HG02840 (cell line): ENCODE data around the gene FGF1.

Experiments
- ATAC-seq: cut with Tn5 transposase; IDR thresholded peaks from one replicate; pipeline ENCODE4 v1.9.1; 2021; ENCODE audit warnings: mild to moderate bottlenecking, moderate library complexity, moderate number of reproducible peaks; ENCODE audit not compliant: unreplicated experiment, low FRiP score

FGF1 gene

GRCh38 chr5:142589720-142590119 lies 96.2 kb downstream of the FGF1 start:
- ATAC-seq, result no peak

- no peak for ATAC-seq
Measured at GRCh38 chr5:142587354-142587965, 98.4 kb downstream of the FGF1 start.

GRCh38 chr5:142586552-142586951 lies 99.3 kb downstream of the FGF1 start:
- ATAC-seq, result no peak

- ATAC-seq, result no peak
Measured at GRCh38 chr5:142585451-142585850, 100.4 kb downstream of the FGF1 start.

DNA sequence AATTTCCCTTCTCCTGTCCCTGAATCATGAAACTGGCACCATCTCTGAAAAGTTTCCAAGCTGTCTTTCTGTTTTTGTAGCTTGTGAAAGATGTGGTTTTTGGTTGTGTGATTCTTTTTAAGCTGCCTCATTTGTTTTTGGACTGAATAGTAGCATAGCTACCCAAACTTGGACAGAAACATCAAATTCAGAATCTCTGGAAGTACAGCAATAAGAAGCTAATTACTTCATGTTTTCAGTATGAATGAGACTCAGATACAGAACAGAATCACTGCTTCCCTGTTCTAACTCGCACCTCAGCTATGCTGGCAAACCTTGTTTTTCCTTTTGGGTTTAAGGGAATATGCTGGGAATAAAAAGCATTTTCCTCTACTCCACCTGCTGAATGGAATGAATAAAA lies 101.0 kb downstream of the FGF1 start:
- ATAC-seq, result no peak

- no peak for ATAC-seq
Measured at GRCh38 chr5:142578161-142578830, 107.6 kb downstream of the FGF1 start.

GRCh38 chr5:142576804-142577203 lies 109.1 kb downstream of the FGF1 start:
- no peak for ATAC-seq

DNA sequence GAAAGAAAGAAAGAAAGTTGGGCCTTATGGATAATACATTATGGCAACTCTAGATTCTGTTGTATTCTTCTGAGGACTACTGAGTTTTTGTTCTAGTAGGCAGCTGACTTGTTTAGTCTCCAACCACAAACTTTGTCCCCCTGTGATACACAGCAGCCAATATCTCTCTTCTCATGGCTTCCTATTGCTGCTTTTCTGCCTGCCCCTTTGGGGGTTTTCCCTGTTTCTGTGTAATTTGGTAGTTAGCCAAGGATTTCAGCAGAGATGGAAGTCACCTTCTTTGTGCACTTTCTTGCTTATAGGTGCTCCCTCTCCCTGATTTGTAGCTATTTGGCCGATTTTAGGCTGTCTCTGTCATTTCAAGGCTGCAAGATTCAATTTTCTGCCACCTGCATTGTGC lies 109.6 kb downstream of the FGF1 start:
- no peak for ATAC-seq

DNA sequence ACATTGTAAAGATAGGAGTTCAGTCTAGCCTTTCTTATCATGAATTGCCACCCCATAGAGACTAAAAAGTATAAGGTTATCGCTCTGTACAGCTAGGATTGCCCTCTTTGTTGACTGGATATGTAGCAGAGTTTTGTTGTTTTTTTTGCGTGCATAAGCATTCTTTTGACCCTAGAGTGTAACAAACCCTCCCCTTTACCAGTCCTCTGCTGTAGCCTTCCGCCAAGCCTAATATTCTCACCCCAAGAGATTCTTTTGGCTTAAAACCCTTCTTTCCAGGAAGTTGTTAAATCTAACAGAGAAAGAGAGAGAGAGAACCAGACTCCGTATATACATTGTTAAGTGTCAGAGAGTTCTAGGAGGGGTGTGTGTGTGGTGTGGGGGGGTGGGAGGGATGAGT lies 113.9 kb downstream of the FGF1 start:
- no peak for ATAC-seq

DNA sequence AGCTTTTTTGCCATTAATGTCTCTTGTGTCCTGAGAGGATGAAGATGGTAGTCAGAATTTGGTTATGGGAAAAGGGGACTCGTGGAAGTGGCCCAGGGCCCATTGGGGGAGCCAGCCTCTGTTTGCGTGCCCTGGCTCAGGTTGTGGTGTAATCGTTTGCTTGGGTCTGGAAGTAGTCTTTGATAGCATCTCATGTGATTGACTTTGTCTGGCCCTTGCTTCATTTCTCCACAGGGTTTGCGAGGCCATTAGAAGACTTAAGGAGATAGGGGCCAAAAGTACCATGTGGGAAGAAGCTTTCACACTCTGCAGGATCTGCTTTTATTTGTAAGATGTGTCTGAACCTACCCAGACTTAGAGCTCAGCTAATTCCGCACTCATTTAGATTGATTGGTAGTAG lies 114.5 kb downstream of the FGF1 start:
- no peak for ATAC-seq

GRCh38 chr5:142569905-142570304 lies 116.0 kb downstream of the FGF1 start:
- ATAC-seq, result no peak

GRCh38 chr5:142568996-142569335 lies 116.9 kb downstream of the FGF1 start:
- ATAC-seq, result no peak

DNA sequence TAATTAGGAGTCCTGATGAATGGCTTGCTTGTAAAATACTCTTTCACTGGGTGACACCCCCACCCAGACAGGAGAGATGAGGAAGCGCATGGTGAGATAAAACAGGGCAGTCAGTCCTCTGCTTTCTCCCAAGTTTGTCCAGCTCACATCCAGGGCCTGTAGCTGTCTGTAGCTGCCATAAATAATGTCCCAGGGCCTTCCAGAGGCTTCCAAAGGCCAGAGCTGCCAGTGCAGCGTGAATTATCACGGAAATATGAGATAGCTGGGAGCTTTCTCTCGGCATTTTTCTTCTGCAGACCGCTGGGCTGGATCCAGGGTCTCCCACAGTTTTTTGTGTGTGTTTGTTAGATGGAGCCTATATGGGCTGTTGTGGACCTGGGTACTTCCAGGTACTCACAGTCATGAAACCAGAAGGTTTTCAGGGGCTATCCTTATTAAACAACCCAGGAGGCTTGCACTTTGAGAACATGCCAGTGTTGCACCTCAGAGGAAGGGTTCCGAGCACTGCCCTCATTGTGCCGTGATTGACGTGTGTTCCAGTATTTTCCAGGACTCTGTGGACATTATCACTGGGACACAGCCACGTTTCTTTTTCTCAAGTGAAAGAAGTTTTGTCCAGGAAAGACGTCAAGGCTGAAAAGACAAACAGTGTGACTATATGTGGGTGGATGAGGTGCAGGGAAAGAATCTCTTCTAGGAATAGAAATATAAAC lies 117.5 kb downstream of the FGF1 start:
- no peak for ATAC-seq

DNA sequence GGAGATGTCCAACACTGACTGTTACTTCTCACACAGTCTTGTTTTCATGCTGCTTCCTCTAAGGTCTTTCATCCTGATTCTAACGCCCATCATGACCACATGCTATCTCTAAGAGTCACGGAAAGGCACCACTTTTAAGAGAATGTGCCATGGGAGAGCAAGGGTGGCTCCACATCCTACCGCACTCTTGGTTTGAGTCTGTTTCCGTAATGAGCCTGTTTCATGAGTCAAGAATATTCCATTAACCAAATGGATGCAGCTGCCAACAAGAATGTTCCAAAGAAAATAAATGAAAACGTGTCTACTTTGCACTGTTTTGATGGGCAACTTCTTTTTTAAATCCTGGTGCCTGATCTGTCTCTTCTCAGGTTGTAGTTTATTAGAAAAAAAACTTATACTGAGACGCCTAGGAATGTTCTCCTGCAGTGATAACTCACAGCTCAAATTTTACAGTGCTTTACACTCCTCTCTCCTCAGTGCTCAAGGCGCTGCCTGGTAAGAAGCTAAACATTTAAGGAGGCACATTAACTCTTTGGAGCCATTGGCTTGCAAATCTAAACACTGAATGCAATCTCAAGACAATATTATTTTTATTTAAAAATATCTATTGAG lies 124.3 kb downstream of the FGF1 start:
- no peak for ATAC-seq

DNA sequence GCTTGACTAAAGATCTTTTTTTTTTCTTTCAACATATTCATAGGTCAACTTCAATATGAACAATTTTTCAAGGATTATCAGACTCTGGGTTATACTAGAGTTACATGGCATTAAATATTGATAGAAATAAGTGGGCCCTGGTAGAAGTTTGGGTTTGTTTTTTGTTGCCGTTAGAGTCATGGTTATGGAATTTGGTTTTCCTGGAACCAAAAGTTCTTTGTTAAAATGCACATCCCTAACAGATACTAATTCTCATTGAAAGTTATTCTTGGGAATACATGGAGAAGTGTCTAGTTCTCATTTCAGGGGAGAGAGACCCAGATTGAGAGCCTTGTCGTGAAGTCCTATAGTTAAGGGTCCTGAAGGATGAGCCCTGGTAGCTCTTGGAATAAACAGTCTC lies 124.9 kb downstream of the FGF1 start:
- no peak for ATAC-seq

DNA sequence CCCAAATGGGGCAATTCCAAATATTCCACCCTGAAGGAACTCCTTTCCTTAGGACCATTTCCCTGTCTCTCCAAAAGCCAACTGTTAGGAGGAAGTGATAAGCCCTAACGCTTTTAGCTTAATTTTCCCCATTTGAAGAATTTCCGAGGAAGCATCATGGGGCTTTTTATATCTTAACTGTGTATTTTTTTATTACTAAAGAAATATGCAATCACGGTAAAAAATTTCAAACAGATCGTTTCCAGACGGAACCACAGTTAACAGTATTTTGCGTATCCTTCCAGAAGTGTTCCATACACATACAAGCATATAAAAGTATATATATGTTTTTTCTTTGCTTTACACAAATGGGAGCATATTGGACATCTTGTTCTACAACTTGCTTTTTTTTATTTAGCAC lies 133.8 kb downstream of the FGF1 start:
- no peak for ATAC-seq

DNA sequence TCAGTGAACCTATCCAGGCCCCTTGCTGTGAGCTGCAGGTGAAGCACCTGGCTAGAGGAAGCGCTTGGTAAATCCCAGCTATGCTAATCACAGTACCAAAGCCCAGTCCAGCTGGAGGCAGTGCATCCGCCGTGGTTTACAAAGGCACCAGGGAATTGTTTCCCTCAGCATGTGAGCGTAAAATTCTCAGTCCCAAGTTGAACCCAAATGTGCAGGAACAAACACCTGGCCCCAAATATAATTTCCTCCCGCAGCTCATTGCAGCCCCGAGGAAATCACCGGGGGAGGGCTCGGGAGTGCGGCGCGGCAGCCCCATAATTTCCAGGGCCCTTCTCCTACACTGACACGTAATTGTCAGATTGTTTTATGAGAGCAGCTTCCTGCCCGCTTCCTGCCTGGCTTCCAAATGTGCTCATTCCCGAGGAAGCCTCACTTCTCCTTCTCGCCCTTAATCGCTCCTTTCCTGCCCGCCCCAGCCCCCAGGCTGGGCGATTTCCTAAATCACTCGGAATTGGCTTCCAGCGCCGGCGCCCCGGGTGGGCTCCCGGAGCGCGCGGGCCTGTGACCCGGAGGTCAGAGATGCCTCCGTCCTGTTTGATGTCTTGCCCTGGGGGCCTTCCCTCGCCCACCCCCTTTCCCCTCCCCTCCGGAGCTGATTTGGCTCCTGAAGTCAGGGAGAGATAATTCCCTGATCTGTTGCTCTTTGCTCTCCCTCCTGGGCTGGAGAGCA lies 134.4 kb downstream of the FGF1 start:
- ATAC-seq, result no peak

DNA sequence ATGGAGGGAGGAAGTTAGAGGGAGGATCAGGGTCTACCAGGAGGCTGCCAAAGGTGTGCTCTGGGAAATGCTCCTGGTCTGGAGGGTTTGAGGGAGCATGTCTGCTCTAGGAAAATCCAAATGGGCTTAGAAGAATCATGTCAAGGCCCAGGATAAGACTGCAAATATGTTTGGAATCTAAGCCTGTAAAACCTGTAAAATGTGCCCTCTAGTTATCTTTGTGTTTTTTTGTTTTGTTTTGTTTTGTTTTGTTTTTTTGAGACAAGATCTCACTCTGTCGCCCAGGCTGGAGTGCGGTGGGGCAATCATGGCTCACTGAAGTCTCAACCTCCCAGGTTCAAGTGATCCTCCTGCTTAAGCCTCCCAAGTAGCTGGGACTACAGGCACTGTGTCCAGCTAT lies 135.4 kb downstream of the FGF1 start:
- ATAC-seq, result no peak

GRCh38 chr5:142549834-142550233 lies 136.1 kb downstream of the FGF1 start:
- ATAC-seq, result no peak

DNA sequence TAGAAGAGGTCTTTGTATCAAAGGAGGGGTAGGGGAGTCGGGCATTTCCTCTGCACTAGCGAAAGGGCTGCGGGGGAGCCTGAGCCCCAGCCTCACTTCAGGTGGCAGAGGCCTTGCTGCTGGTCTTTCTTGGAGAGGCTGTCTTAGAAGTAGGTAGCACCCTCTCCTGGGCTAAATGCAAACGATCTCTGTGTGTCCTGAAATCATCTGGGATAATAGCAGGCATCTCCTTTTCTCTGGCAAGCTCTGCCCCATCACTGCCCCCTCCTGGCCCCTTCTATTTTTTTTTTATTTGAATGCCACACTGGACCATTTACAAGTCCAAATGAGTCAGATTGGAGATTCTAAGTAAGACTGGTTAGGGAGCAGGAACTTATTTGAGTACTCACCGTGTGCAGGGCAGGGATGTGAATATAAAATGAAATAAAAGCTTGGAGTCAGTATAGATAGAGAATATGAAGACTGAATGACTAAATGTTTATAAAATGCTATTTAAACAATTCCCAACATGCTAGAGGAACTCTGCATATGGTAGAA lies 137.1 kb downstream of the FGF1 start:
- ATAC-seq, result no peak
